DOHH2 (cell line): ENCODE measurements around the gene MED12.

ENCODE experiments used
- H3F3A ChIP-seq: fragments of 200-600 bp; sonication (generic), shearing (Covaris generic); 2 replicates; pipeline ENCODE4 v1.6.0; 2016; ENCODE audit warnings: antibody characterized with exemption, mild to moderate bottlenecking; ENCODE audit not compliant: control insufficient read depth, insufficient read depth
- H3K27ac ChIP-seq: fragments of 200-600 bp; sonication (generic); 2 replicates; pipeline ENCODE4 v1.5.1; 2014; ENCODE audit warnings: low read depth, mild to moderate bottlenecking, low read length, moderate library complexity
- H3K27me3 ChIP-seq: fragments of 200-600 bp; sonication (generic); 2 replicates; pipeline ENCODE4 v1.6.1; 2014; ENCODE audit warnings: mild to moderate bottlenecking, low read length, mixed read lengths; ENCODE audit not compliant: control insufficient read depth
- H3K36me3 ChIP-seq: fragments of 200-600 bp; sonication (generic); 2 replicates; pipeline ENCODE4 v1.6.1; 2014; ENCODE audit warnings: mild to moderate bottlenecking, low read length, moderate library complexity, mixed read lengths; ENCODE audit not compliant: control insufficient read depth
- H3K4me1 ChIP-seq: fragments of 200-600 bp; sonication (generic); 2 replicates; pipeline ENCODE4 v1.6.1; 2014; ENCODE audit warnings: mild to moderate bottlenecking, low read length, mixed read lengths; ENCODE audit not compliant: control insufficient read depth
- H3K4me2 ChIP-seq: fragments of 200-600 bp; sonication (generic); 2 replicates; pipeline ENCODE4 v1.6.0; 2014; ENCODE audit warnings: mild to moderate bottlenecking, low read length, moderate library complexity
- H3K4me3 ChIP-seq: fragments of 200-600 bp; sonication (generic); 2 replicates; pipeline ENCODE4 v1.5.1; 2014; ENCODE audit warnings: mild to moderate bottlenecking, low read length, mixed read lengths
- H3K79me2 ChIP-seq: fragments of 200-600 bp; sonication (generic); 2 replicates; pipeline ENCODE4 v1.6.1; 2014; ENCODE audit warnings: mild to moderate bottlenecking, low read length, mixed read lengths; ENCODE audit not compliant: control insufficient read depth
- H3K9me2 ChIP-seq: fragments of 200-600 bp; sonication (generic); replicated peaks from 2 replicates; pipeline ENCODE4 v1.6.1; 2014; ENCODE audit warnings: mild to moderate bottlenecking, low read length, mixed read lengths; ENCODE audit not compliant: control insufficient read depth
- H3K9me3 ChIP-seq: fragments of 200-600 bp; sonication (generic); 2 replicates; pipeline ENCODE4 v1.6.1; 2014; ENCODE audit warnings: antibody characterized with exemption, low read length, mixed read lengths; ENCODE audit not compliant: control insufficient read depth, insufficient read depth
- H4K20me1 ChIP-seq: fragments of 200-600 bp; sonication (generic); 2 replicates; pipeline ENCODE4 v1.6.0; 2014; ENCODE audit warnings: low read depth, mild to moderate bottlenecking, antibody characterized with exemption, low read length, moderate library complexity; ENCODE audit not compliant: control insufficient read depth, insufficient read depth
- EZH2phosphoT487 ChIP-seq: fragments of 200-600 bp; sonication (generic); IDR thresholded peaks from 2 replicates; pipeline ENCODE4 v1.6.1; 2017; ENCODE audit warnings: borderline replicate concordance, mild to moderate bottlenecking, antibody characterized with exemption, low read length, moderate library complexity, mixed read lengths
- TF ChIP-seq, protein P1 (sequence below): fragments of 200-600 bp; sonication (generic); IDR thresholded peaks from one replicate; pipeline ENCODE4 v1.5.1; 2014; ENCODE audit warnings: antibody characterized with exemption, mild to moderate bottlenecking, low read depth, low read length; ENCODE audit not compliant: poor library complexity, severe bottlenecking

The MED12 gene

DNA sequence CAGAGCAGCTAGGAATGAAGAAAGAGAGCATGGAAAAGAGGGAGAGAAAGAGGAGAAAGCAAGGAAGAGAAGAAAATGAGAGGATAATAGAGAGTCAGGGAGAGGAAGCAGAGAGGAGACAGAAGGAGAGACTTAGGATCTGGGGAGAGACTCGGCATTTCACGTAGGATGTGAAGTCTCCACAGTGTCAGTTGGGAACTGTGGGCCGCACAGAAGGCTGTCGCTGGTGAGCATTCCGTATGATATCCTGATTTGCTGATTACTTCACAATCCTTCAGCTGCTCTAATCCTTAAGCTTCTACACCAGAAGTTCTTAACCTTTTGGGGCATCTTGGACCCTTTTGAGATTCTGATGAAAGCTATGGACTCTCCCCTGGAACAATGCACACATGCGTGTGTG lies 40.2 kb downstream of the MED12 start:
- Histone ChIP-seq H3K4me1 (no peaks in the 10 kb centered on the region), H3K4me2 (no peak overlapping the region)
- TF ChIP-seq, protein P1, sequence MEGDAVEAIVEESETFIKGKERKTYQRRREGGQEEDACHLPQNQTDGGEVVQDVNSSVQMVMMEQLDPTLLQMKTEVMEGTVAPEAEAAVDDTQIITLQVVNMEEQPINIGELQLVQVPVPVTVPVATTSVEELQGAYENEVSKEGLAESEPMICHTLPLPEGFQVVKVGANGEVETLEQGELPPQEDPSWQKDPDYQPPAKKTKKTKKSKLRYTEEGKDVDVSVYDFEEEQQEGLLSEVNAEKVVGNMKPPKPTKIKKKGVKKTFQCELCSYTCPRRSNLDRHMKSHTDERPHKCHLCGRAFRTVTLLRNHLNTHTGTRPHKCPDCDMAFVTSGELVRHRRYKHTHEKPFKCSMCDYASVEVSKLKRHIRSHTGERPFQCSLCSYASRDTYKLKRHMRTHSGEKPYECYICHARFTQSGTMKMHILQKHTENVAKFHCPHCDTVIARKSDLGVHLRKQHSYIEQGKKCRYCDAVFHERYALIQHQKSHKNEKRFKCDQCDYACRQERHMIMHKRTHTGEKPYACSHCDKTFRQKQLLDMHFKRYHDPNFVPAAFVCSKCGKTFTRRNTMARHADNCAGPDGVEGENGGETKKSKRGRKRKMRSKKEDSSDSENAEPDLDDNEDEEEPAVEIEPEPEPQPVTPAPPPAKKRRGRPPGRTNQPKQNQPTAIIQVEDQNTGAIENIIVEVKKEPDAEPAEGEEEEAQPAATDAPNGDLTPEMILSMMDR, result no peak
- no peak for TF ChIP-seq EZH2phosphoT487

DNA sequence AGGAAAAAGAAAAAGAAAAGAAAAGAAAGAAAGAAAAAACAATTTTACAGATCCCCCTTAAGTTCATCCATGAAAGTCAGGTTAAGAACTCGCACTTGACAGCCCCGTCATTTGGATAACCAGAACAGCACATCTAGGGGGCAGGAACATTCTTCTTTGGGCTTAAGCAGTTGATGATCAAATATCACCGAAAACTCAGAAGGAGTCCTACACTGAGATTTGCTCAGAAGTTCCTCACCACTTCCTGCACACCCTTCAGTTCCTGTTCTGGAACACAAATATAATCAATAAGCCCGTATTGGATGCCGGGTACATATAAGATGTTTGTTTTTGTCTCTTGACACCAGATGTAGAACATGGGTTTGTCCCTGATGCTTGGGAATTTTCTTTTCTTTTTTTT lies 40.9 kb downstream of the MED12 start:
- no peak for TF ChIP-seq EZH2phosphoT487
- TF ChIP-seq, protein P1, result no peak
- no peaks in the 10 kb centered on the region for H4K20me1 ChIP-seq
- H3K9me2 ChIP-seq, result no peaks in the 10 kb centered on the region
- no peaks in the 10 kb centered on the region for H3K79me2 ChIP-seq
- no peaks in the 10 kb centered on the region for H3K36me3 ChIP-seq
- H3K27me3 ChIP-seq, result no peaks in the 10 kb centered on the region
- no peaks in the 10 kb centered on the region for H3K9me3 ChIP-seq
- H3K27ac ChIP-seq, result no peak overlapping the region
- H3F3A ChIP-seq, result no peaks in the 10 kb centered on the region
- H3K4me1 ChIP-seq, result no peaks in the 10 kb centered on the region
- no peak overlapping the region for H3K4me3 ChIP-seq
- no peak overlapping the region for H3K4me2 ChIP-seq

More for the DNA sequence above, 40.2 kb downstream of the MED12 start:
- no peak overlapping the region for H3K27ac ChIP-seq
- H3F3A ChIP-seq, result no peaks in the 10 kb centered on the region
- H3K9me3 ChIP-seq, result no peaks in the 10 kb centered on the region
- H3K36me3 ChIP-seq, result no peaks in the 10 kb centered on the region
- no peaks in the 10 kb centered on the region for H3K27me3 ChIP-seq
- H3K79me2 ChIP-seq, result no peaks in the 10 kb centered on the region
- H3K9me2 ChIP-seq, result no peaks in the 10 kb centered on the region
- H4K20me1 ChIP-seq, result no peaks in the 10 kb centered on the region
- no peak overlapping the region for H3K4me3 ChIP-seq

DNA sequence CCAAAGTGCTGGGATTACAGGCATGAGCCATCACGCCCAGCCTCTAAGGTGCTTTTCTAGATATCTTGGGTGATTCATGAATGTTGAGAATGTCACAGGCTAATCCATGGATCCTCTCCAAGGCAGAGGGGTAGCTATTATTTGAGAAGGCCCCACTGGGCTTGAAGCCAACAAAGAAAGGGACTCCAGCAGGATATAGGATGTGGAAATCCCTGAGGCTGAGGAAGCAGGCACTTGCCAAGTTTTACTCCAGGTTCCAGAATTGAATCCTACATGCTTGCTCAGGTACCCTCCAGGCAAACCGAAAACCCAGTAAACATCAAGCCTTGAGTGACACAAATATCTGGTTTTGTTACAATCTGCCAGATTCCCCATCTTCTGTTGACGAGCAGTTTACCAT lies 42.1 kb downstream of the MED12 start:
- no peaks in the 10 kb centered on the region for H3K36me3 ChIP-seq

More for the DNA sequence above, 42.1 kb downstream of the MED12 start:
- H3K27me3 ChIP-seq, result no peaks in the 10 kb centered on the region
- H3K27ac ChIP-seq, result no peak overlapping the region
- H4K20me1 ChIP-seq, result no peaks in the 10 kb centered on the region
- H3K4me2 ChIP-seq, result no peak overlapping the region
- no peaks in the 10 kb centered on the region for H3K4me1 ChIP-seq
- TF ChIP-seq EZH2phosphoT487, result no peak
- TF ChIP-seq, protein P1, result no peak
- H3K79me2 ChIP-seq, result no peaks in the 10 kb centered on the region
- no peaks in the 10 kb centered on the region for H3F3A ChIP-seq
- H3K4me3 ChIP-seq, result no peak overlapping the region
- no peaks in the 10 kb centered on the region for H3K9me2 ChIP-seq
- no peaks in the 10 kb centered on the region for H3K9me3 ChIP-seq
